Measurements from ENCODE around the gene CTIF. TPM values are rescaled to one million over a fixed set of nuclear protein-coding genes. Genes with fewer than 3 reads are reported as not detected.

Gene CTIF
- total RNA-seq, 2 experiments from 2014 or later: 0.06 to 0.38 TPM

GRCh38 chr18:48803951-48804855 is 265.4 kb downstream of the CTIF start:
- Histone ChIP-seq H3K36me3 (ENCODE audit: insufficient read depth, low read length) (no peaks in the 10 kb centered on the region), H3K9me2 (ENCODE audit: insufficient read depth, low read length) (no peaks in the 10 kb centered on the region), H3K4me2 (ENCODE audit: low read length) (no peak overlapping the region), H3K4me1 (ENCODE audit: insufficient read depth, low read length, poor library complexity, severe bottlenecking) (peaks cover 33% of the 10 kb centered on the region), H3K4me3 (ENCODE audit: low read depth, low read length, poor library complexity, severe bottlenecking) (no peak overlapping the region), H3K9me3 (ENCODE audit: low read length) (no peaks in the 10 kb centered on the region), H2AFZ (ENCODE audit: low read length) (no peak overlapping the region), H4K20me1 (ENCODE audit: insufficient read depth, low read length) (no peaks in the 10 kb centered on the region), H3K79me2 (ENCODE audit: insufficient read depth, low read depth, low read length) (no peaks in the 10 kb centered on the region), H3K27ac (ENCODE audit: low read depth, low read length, poor library complexity, severe bottlenecking) (no peak overlapping the region)
- TF ChIP-seq CTCF (conservative IDR thresholded peaks at IDR 0.05; ENCODE audit: low read length): no peak
- TF ChIP-seq EZH2phosphoT487 (IDR thresholded peaks at IDR 0.05; ENCODE audit: borderline replicate concordance, low read depth, low read length): no peak
- no TSS peak for BruUV-seq (replicated peaks)
- DNase-seq (ENCODE audit: low spot score): no peak
- ChIA-PET CTCF (ENCODE audit: unreplicated experiment) (no interaction called here), POLR2A (no interaction called here)
- intact Hi-C loops (cut with micrococcal nuclease; ENCODE audit: unreplicated experiment): no loop called here

DNA sequence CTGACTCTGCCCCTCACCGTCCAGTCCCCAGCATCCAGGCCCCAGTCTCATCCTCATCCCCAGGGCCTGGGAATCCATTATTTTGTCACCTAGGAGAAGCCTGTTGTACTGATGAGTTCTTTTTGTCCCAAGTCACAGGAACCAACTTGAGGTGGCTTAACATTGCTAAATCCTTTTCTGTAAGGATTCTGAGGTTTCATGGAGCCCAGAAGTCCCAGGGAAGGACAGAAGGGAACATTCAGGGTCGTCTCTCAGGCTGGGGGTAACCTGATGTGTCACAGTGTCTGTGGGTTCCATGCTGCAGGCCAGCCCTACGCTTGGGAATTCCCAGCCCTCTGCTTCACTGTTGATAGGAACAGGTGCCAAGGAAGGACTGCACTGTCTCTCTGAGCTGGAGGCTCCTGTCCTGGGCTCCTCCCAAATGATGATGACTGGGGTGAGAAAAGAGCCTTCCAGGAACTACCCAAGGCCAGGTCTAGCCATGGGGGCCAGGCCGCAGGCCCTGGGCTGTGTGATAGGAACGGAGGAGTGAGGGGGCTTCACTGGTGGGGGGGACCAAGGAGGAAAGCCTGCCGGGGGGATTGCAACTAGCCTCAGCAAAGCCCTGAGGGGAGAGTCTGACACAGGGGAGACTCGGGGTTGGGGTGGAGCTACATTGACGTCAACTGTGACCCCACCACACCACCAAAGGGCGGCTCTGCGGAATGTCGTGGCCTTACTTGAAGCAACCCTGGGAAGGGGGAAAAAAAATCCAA is 266.2 kb downstream of the CTIF start:
- TF ChIP-seq CTCF (conservative IDR thresholded peaks at IDR 0.05; ENCODE audit: low read length) (no peak), EZH2phosphoT487 (IDR thresholded peaks at IDR 0.05; ENCODE audit: borderline replicate concordance, low read depth, low read length) (no peak)
- no peak for DNase-seq (ENCODE audit: low spot score)
- POLR2A ChIA-PET: interaction anchor here (0.7 to 1.5 kb wide), 2 partner anchors 9 to 19 kb away, joined by 3 to 4 read pairs; no protein-coding TSS in a partner anchor
- Histone ChIP-seq H3K4me1 (ENCODE audit: insufficient read depth, low read length, poor library complexity, severe bottlenecking) (peaks cover 33% of the 10 kb centered on the region), H3K9me2 (ENCODE audit: insufficient read depth, low read length) (no peaks in the 10 kb centered on the region), H3K27ac (ENCODE audit: low read depth, low read length, poor library complexity, severe bottlenecking) (no peak overlapping the region), H3K4me2 (ENCODE audit: low read length) (no peak overlapping the region), H3K9me3 (ENCODE audit: low read length) (no peaks in the 10 kb centered on the region), H4K20me1 (ENCODE audit: insufficient read depth, low read length) (no peaks in the 10 kb centered on the region), H3K4me3 (ENCODE audit: low read depth, low read length, poor library complexity, severe bottlenecking) (no peak overlapping the region), H3K36me3 (ENCODE audit: insufficient read depth, low read length) (no peaks in the 10 kb centered on the region), H2AFZ (ENCODE audit: low read length) (no peak overlapping the region), H3K79me2 (ENCODE audit: insufficient read depth, low read depth, low read length) (no peaks in the 10 kb centered on the region)
- intact Hi-C loops (cut with micrococcal nuclease; ENCODE audit: unreplicated experiment): no loop called here
- no TSS peak for BruUV-seq (replicated peaks)
- CTCF ChIA-PET (ENCODE audit: unreplicated experiment): no interaction called here

Measured in OCI-LY7 (cell line).